ENCODE results near the gene MKNK2. TPM values are rescaled to one million over a fixed set of nuclear protein-coding genes. Genes with fewer than 3 reads are reported as not detected.

The MKNK2 gene
- total and polyA plus RNA-seq, 2 donors (not counting 1 experiment from before 2014, with no cell fraction given) = 440 to 777 TPM

DNA sequence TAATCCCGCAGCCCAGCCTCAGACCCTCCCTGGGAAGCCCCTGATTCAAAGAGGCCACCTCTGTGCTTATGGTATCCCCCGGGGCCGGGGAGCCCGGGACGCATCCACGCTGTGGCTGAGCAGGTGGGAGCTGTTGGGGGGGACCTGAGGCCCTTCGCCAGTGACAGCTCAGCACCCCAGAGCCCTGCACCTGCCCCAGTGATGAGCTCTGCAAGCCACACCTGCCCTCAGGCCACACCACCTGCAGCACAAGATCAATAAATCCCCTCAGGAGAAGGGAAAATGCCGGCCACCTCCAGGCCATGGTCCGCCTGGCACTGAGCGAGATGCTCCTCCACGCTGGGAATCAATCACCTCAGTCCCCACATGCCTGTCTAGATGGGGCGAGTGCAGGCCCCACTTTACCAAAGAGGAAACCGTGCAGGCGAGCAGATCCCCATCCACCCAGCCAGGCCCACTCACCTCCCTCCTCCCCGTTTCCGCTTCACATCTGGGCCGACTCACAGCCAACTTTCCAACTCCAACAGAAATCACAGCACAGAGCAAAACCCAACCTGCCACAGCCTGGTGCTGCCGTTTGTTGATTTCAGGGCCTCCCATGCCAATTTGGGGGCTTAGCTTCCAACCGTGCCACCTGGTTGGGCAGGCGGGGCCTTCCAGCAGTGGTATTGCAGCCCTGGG, 32.3 kb upstream of the MKNK2 start:
- H3K4me1 ChIP-seq (ENCODE audit: control insufficient read depth in 2 of 2, insufficient read depth in 2 of 2, low read length in 2 of 2) = peaks cover 69 to 78% of the 10 kb centered on the region in 2 donors
- intact Hi-C loops (cut with micrococcal nuclease) = loop anchor here (2.0 to 10.0 kb wide), 3 partner anchors 13 to 541 kb away; partner anchors contain the start of genes IZUMO4 and MOB3A
- Mint-ChIP-seq H3K27me3 (no peaks in the 10 kb centered on the region), H3K4me3 (peak overlapping the region; percentile 92), H3K27ac (peak overlapping the region; percentile 99), H3K4me1 (peaks cover 81% of the 10 kb centered on the region), H3K9me3 (ENCODE audit: insufficient read depth) (no peaks in the 10 kb centered on the region)
- no peak for TF ChIP-seq EZH2 (IDR thresholded peaks at IDR 0.05; ENCODE audit: borderline replicate concordance, insufficient read depth, low read depth, low read length, poor library complexity, severe bottlenecking)
- TF ChIP-seq, protein P1, sequence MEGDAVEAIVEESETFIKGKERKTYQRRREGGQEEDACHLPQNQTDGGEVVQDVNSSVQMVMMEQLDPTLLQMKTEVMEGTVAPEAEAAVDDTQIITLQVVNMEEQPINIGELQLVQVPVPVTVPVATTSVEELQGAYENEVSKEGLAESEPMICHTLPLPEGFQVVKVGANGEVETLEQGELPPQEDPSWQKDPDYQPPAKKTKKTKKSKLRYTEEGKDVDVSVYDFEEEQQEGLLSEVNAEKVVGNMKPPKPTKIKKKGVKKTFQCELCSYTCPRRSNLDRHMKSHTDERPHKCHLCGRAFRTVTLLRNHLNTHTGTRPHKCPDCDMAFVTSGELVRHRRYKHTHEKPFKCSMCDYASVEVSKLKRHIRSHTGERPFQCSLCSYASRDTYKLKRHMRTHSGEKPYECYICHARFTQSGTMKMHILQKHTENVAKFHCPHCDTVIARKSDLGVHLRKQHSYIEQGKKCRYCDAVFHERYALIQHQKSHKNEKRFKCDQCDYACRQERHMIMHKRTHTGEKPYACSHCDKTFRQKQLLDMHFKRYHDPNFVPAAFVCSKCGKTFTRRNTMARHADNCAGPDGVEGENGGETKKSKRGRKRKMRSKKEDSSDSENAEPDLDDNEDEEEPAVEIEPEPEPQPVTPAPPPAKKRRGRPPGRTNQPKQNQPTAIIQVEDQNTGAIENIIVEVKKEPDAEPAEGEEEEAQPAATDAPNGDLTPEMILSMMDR (IDR thresholded peaks at IDR 0.05) = no peak
- H3K27ac ChIP-seq (ENCODE audit: low read length in 2 of 2) = peak overlapping the region; percentile 96 to 99
- peaks cover 81% of the 10 kb centered on the region for H3K79me2 ChIP-seq (ENCODE audit: control insufficient read depth, insufficient read depth, low read length)
- H3K9me3 ChIP-seq (ENCODE audit: control extremely low read depth in 1 of 3, control insufficient read depth in 2 of 3, insufficient read depth in 1 of 3, low read length in 2 of 3) = peaks cover 0 to 8% (median 0%) of the 10 kb centered on the region in 3 donors
- peaks cover 59% of the 10 kb centered on the region for H4K20me1 ChIP-seq (ENCODE audit: control insufficient read depth, insufficient read depth, low read length, poor library complexity, severe bottlenecking)
- ATAC-seq (ENCODE audit: low read depth) = no peak
- ChIA-PET CTCF (interaction anchor here (0.8 to 6.5 kb wide), 7 partner anchors 9 to 64 kb away, joined by 3 to 54 read pairs (median 5); partner anchors contain the start of gene MOB3A), POLR2A (interaction anchor here (0.6 to 10.2 kb wide), 12 partner anchors 8 to 539 kb away, joined by 3 to 123 read pairs (median 4); partner anchors contain the start of genes IZUMO4, MKNK2 and MOB3A)
- no peak overlapping the region for H2AFZ ChIP-seq (ENCODE audit: insufficient read depth, low read depth, low read length, poor library complexity, severe bottlenecking)
- H3K27me3 ChIP-seq (replicated peaks in 1 of 4; ENCODE audit: control extremely low read depth in 1 of 4, control insufficient read depth in 3 of 4, insufficient read depth in 4 of 4, low read length in 3 of 4) = no peaks in the 10 kb centered on the region
- H3K9ac ChIP-seq (ENCODE audit: low read length) = peak overlapping the region; percentile 99
- H3K36me3 ChIP-seq (replicated peaks in 1 of 2; ENCODE audit: control extremely low read depth in 1 of 2, control insufficient read depth in 1 of 2, extremely low read depth in 1 of 2, insufficient read depth in 2 of 2, low read length in 1 of 2) = peaks cover 0 to 41% of the 10 kb centered on the region in 2 experiments
- WGBS (ENCODE audit: insufficient coverage) = 3% methylated on average over 19 of the region's 20 CpGs
- H3K4me3 ChIP-seq (ENCODE audit: control extremely low read depth in 1 of 5, extremely low read depth in 1 of 5, insufficient read depth in 1 of 5, low read depth in 2 of 5, low read length in 4 of 5) = peak overlapping the region; percentile 87 to 100 (median 98)
- peak; percentile 65 for DNase-seq
- peak overlapping the region; percentile 95 for H3K4me2 ChIP-seq (replicated peaks; ENCODE audit: low read depth, low read length, poor library complexity, severe bottlenecking)

All from B cell (primary cell).